ENCODE measurements around the gene ACLY. TPM values are rescaled to one million over a fixed set of nuclear protein-coding genes. Genes with fewer than 3 reads are reported as not detected.

ACLY gene
- total and polyA plus RNA-seq, 2 of the 13 experiments (the other 11 are each of a cell fraction or from before 2014, with no cell fraction given): 111 to 218 TPM

- TF ChIP-seq HMG20A (CRISPR knock-in tag; IDR thresholded peaks at IDR 0.05; ENCODE audit: borderline replicate concordance) (no peak), MBNL3 (CRISPR knock-in tag; conservative IDR thresholded peaks at IDR 0.05) (no peak), ZNF737 (CRISPR knock-in tag; IDR thresholded peaks at IDR 0.05; ENCODE audit: borderline replicate concordance) (no peak), ZNF451 (CRISPR knock-in tag; IDR thresholded peaks at IDR 0.05) (no peak), ZNF260 (CRISPR knock-in tag; IDR thresholded peaks at IDR 0.05; ENCODE audit: borderline replicate concordance, low read depth) (no peak), HOXA5 (CRISPR knock-in tag; IDR thresholded peaks at IDR 0.05) (peak; percentile 22; the same call in 1 of the 2 replicates), GMEB1 (CRISPR knock-in tag; IDR thresholded peaks at IDR 0.05; ENCODE audit: borderline replicate concordance) (no peak), KDM2A (CRISPR knock-in tag; IDR thresholded peaks at IDR 0.05; ENCODE audit: borderline replicate concordance, low read depth) (0 out of 2 replicates have a peak, but pooled peaks have one; percentile 5), RELA (CRISPR knock-in tag; IDR thresholded peaks at IDR 0.05) (no peak), ZNF564 (CRISPR knock-in tag; IDR thresholded peaks at IDR 0.05) (no peak), ZNF556 (CRISPR knock-in tag; IDR thresholded peaks at IDR 0.05; ENCODE audit: borderline replicate concordance) (no peak), RNF2 (conservative IDR thresholded peaks at IDR 0.05; ENCODE audit: low read depth) (no peak)
- TF ChIP-seq, protein P1, sequence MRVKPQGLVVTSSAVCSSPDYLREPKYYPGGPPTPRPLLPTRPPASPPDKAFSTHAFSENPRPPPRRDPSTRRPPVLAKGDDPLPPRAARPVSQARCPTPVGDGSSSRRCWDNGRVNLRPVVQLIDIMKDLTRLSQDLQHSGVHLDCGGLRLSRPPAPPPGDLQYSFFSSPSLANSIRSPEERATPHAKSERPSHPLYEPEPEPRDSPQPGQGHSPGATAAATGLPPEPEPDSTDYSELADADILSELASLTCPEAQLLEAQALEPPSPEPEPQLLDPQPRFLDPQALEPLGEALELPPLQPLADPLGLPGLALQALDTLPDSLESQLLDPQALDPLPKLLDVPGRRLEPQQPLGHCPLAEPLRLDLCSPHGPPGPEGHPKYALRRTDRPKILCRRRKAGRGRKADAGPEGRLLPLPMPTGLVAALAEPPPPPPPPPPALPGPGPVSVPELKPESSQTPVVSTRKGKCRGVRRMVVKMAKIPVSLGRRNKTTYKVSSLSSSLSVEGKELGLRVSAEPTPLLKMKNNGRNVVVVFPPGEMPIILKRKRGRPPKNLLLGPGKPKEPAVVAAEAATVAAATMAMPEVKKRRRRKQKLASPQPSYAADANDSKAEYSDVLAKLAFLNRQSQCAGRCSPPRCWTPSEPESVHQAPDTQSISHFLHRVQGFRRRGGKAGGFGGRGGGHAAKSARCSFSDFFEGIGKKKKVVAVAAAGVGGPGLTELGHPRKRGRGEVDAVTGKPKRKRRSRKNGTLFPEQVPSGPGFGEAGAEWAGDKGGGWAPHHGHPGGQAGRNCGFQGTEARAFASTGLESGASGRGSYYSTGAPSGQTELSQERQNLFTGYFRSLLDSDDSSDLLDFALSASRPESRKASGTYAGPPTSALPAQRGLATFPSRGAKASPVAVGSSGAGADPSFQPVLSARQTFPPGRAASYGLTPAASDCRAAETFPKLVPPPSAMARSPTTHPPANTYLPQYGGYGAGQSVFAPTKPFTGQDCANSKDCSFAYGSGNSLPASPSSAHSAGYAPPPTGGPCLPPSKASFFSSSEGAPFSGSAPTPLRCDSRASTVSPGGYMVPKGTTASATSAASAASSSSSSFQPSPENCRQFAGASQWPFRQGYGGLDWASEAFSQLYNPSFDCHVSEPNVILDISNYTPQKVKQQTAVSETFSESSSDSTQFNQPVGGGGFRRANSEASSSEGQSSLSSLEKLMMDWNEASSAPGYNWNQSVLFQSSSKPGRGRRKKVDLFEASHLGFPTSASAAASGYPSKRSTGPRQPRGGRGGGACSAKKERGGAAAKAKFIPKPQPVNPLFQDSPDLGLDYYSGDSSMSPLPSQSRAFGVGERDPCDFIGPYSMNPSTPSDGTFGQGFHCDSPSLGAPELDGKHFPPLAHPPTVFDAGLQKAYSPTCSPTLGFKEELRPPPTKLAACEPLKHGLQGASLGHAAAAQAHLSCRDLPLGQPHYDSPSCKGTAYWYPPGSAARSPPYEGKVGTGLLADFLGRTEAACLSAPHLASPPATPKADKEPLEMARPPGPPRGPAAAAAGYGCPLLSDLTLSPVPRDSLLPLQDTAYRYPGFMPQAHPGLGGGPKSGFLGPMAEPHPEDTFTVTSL (CRISPR knock-in tag; IDR thresholded peaks at IDR 0.05; ENCODE audit: borderline replicate concordance): no peak
- TF ChIP-seq, protein P2, sequence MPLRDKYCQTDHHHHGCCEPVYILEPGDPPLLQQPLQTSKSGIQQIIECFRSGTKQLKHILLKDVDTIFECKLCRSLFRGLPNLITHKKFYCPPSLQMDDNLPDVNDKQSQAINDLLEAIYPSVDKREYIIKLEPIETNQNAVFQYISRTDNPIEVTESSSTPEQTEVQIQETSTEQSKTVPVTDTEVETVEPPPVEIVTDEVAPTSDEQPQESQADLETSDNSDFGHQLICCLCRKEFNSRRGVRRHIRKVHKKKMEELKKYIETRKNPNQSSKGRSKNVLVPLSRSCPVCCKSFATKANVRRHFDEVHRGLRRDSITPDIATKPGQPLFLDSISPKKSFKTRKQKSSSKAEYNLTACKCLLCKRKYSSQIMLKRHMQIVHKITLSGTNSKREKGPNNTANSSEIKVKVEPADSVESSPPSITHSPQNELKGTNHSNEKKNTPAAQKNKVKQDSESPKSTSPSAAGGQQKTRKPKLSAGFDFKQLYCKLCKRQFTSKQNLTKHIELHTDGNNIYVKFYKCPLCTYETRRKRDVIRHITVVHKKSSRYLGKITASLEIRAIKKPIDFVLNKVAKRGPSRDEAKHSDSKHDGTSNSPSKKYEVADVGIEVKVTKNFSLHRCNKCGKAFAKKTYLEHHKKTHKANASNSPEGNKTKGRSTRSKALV (CRISPR knock-in tag; IDR thresholded peaks at IDR 0.05): no peak
- TF ChIP-seq, protein P3, sequence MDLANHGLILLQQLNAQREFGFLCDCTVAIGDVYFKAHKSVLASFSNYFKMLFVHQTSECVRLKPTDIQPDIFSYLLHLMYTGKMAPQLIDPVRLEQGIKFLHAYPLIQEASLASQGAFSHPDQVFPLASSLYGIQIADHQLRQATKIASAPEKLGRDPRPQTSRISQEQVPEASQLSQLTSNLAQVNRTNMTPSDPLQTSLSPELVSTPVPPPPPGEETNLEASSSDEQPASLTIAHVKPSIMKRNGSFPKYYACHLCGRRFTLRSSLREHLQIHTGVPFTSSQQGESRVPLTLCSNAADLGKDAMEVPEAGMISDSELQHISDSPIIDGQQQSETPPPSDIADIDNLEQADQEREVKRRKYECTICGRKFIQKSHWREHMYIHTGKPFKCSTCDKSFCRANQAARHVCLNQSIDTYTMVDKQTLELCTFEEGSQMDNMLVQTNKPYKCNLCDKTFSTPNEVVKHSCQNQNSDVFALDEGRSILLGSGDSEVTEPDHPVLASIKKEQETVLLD (CRISPR knock-in tag; IDR thresholded peaks at IDR 0.05; ENCODE audit: low read depth): no peak
These were observed 955 bp downstream of the ACLY start (continued) for GRCh38 chr17:41917679-41918313.

Measured in HepG2 (cell line).